Sigmoid colon (tissue), 4 donors: ENCODE measurements around the gene POGZ.

Experiments used
- CTCF ChIP-seq, 4 experiments: fragments of 450-650 bp in 3 of 4; fragments of 200-600 bp in 1 of 4; IDR thresholded peaks; one replicate each; pipeline ENCODE4 v1.5.1; 2016 to 2019; ENCODE audit warnings: antibody characterized with exemption in 4 of 4, mild to moderate bottlenecking in 3 of 4, moderate library complexity in 2 of 4
- EP300 ChIP-seq, 4 donors: sonication (generic); formaldehyde crosslinking; IDR thresholded peaks; one replicate each; pipeline ENCODE4 v1.6.1; 2017; ENCODE audit warnings: antibody characterized with exemption in 4 of 4
- POLR2A ChIP-seq, 2 donors: fragments of 450-650 bp; IDR thresholded peaks; one replicate each; pipeline ENCODE4 v1.6.1; 2016; ENCODE audit warnings: antibody characterized with exemption in 2 of 2, mild to moderate bottlenecking in 2 of 2, moderate library complexity in 2 of 2
- POLR2AphosphoS5 ChIP-seq, 4 donors: sonication (generic); formaldehyde crosslinking; IDR thresholded peaks; one replicate each; pipeline ENCODE4 v1.6.1; 2017; ENCODE audit warnings: antibody characterized with exemption in 4 of 4

- no peak for TF ChIP-seq CTCF (IDR thresholded peaks at IDR 0.05)
- no peak for TF ChIP-seq POLR2A (IDR thresholded peaks at IDR 0.05)
- TF ChIP-seq EP300 (IDR thresholded peaks at IDR 0.05) = no peak
- TF ChIP-seq POLR2AphosphoS5 (IDR thresholded peaks at IDR 0.05) = no peak
These were observed 97.4 kb downstream of the POGZ start for GRCh38 chr1:151361883-151362282.
